SK-N-DZ (cell line): Measurements from ENCODE around the gene HVCN1.

Source experiments
- DNase-seq: peaks from one replicate; pipeline ENCODE4 v3.0.0-alpha.2; 2015; ENCODE audit warnings: low spot score
- small RNA-seq, 2 experiments: library from RNA; depleted of rRNA; stranded (forward); fragments of <200 nt; gene quantifications; one replicate each; pipeline ENCODE3, GENCODE V24; 2014

Gene HVCN1

GRCh38 chr12:110619534-110619953, 69.4 kb downstream of the HVCN1 start:
- DNase-seq: no peak

- DNase-seq: no peak
Observed at GRCh38 chr12:110616471-110617115, 72.3 kb downstream of the HVCN1 start.

- no peak for DNase-seq
Observed at GRCh38 chr12:110615171-110615570, 73.7 kb downstream of the HVCN1 start.

GRCh38 chr12:110613771-110614684, 74.9 kb downstream of the HVCN1 start, which contains the start of gene TCTN1:
TCTN1 (plus strand) TSS chr12:110614129; CDS start chr12:110614183, 54 bp downstream.
- DNase-seq: peak; percentile 93

DNA sequence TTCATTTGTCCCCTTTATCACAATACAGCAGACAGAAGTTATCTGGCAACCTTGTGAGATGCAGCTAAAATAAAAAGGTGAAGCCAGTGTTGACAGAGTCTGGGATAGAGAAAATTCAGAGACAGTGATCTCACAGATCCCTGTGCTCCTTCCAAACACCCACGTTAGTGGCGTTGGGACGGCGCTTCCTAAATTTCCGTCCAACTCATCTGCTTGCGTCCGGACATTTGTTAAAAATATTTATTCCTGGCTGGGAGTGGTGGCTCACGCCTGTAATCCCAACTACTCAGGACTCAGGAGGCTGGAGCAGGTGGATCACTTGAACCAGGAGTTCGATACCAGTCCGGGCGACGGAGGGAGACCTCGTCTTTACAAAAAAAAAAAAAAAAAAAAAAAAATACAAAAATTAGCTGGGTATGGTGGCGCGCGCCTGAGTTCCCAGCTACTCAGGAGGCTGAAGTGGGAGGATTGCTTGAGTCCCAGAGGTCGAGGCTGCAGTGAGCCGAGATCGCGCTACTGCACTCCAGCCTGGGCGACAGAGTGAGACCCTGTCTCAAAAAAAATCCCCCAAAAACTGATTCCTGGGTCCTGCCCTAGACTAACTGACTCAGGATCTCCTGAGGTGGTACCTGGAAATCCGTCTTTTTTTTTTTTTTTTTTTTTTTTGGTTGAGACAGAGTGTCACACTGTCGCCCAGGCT, 75.7 kb downstream of the HVCN1 start:
- DNase-seq: no peak

GRCh38 chr12:110606253-110606611, 82.7 kb downstream of the HVCN1 start:
- no peak for DNase-seq

GRCh38 chr12:110602085-110602814, 86.7 kb downstream of the HVCN1 start:
- DNase-seq: peak; percentile 61

- peak; percentile 32 for DNase-seq
Observed at GRCh38 chr12:110600254-110600653, 88.7 kb downstream of the HVCN1 start.

DNA sequence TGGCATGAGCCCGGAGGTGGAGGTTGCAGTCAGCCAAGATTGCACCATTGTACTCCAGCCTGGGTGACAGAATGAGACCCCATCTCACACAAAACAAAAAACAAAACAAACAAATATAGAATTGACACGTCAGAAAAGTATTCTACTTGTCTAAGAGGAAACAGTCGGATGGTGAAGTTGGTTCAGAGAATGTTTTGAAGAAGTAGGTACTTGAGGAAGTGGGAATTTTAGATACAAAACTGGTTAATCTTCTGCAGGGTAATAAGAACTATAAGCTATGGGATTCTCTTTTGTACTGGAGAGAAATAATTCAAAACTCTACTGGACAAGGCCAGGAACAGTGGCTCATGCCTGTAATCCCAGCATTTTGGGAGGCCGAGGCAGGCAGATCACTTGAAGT, 89.6 kb downstream of the HVCN1 start:
- no peak for DNase-seq

Small RNAs within 50 kb of the gene (small RNA-seq; reads per million reads assigned to genes)
- 0 reads per million in 2 experiments for gene RN7SL387P
